NCI-H2029 (cell line): ENCODE results near the gene ZNF440.
A peak's percentile ranks its signal among the peaks of the same experiment; 100 is the strongest.
"Not testable (repeated sequence)": the region's sequence is repeated elsewhere in the genome, so short reads cannot be mapped to it uniquely, and the experiment has no call there.

Experiments
- DNase-seq: peaks from one replicate; lab custom pipeline; 2025; lab: John Stamatoyannopoulos, UW

Gene ZNF440

GRCh38 chr19:11814029-11814699, at the start of gene ZNF440:
Gene ZNF440, plus strand, starts transcription at chr19:11814273. Its CDS starts 175 bp downstream, at chr19:11814448.
- DNase-seq = peak; percentile 86

DNA sequence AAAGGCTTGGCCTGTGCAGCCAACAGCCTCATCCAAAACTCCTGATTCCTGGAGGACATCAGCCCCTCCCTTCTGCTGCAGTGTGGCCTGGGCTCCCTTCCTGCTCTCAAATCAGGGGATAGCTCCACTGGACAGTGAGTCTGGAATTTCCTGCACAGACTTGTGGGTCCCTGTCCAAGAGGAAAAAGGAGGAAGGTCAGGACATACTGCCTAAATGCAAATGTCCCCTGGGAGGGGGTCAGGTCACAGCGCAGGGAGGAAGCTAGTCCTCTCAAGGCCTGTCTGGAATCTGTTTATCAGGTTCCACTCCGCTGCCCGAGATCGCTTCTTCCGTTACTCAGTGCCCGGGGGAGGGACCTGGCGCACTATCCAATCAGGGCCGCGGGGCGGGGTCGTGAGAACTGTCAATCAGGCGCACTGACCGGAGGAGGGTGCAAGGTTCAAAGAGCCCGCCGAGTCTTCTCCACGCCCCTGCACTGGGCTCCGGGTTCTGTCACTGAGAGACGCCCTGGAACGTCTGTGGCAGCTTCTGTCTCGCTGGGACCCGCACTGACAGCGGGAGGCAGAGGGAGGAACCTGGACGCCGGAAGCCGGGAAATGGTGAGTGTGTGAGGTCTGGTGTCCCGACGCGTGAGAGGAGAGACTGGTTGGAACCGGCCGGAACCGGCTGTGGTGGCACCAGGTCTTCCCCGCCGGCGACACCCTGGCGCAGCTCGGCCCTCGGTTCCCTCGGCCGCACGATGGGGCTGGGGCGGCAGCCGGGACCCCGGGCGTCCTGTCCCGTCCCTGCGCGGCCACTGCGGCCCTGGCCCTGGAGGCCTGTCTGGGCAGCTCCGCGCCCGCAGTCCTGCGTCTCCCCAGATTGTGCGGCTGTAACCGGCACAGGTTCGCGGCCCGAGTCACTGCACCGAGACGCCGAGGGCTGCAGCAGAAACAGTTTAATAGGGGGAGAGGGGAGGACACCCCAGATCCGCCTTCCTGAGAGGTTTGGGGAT, 47.2 kb upstream of the ZNF440 start, which contains the start of gene ZNF441:
TSS of gene ZNF441 (plus strand) at position 404 of the 995 bp plus-strand sequence. CDS start at position 598, 194 bp downstream.
- DNase-seq = peak; percentile 94

DNA sequence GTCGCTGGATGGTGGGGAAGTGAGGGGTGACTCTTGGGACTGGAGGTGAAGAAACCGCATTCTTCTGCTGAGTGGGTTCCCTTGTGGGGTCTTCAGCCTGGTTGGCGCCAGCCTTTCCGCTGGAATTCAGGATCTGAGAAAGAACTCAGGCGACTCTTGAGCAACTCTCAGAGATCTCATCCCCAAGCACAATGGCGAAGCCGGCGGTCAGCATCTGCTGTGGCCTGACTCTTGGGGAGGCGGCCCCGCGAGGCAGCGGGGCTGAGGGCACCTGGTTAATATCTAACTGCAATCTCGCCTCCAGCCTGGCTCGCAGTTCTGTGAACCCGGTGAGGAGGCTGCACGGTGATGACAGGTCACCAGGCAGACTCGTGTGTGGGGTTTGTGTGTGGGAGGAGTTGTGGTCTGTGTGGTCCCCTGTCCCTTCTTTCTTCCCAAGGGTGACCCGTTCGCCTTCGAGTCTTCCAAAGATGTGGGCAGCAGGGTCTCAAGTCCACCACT, 46.4 kb upstream of the ZNF440 start:
- no peak for DNase-seq

DNA sequence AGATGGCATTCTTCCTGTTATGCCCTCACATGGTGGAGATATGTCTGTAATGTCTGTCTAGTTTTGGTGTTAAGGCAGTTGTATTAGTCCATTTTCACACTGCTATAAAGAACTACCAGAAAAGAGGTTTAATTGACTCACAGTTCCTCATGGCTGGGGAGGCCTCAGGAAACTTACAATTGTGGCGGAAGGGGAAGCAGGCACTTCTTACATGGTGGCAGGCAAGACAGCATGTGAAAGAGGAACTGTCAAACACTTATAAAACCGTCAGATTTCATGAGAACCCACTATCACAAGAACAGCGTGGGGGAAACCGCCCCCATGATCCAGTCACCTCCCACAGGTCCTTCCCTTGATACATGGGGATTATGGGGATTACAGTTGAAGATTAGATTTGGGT, 44.1 kb upstream of the ZNF440 start:
- DNase-seq = no peak

GRCh38 chr19:11771520-11771919, 42.6 kb upstream of the ZNF440 start:
- not testable (repeated sequence) for DNase-seq

DNA sequence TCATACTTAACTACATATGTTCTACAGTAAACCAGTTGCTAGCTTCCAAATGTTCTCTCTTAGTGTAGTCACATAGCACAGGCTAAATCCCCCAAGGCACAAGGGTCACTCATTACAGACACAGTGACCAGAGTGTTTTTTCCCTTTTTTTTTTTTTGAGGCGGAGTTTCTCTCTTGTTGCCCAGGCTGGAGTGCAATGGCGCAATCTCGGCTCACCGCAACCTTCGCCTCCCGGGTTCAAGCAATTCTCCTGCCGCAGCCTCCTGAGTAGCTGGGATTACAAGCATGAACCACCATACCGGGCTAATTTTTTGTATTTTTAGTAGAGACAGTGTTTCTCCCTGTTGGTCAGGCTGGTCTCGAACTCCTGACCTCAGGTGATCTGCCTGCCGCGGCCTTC, 37.4 kb upstream of the ZNF440 start:
- DNase-seq = not testable (repeated sequence)

DNA sequence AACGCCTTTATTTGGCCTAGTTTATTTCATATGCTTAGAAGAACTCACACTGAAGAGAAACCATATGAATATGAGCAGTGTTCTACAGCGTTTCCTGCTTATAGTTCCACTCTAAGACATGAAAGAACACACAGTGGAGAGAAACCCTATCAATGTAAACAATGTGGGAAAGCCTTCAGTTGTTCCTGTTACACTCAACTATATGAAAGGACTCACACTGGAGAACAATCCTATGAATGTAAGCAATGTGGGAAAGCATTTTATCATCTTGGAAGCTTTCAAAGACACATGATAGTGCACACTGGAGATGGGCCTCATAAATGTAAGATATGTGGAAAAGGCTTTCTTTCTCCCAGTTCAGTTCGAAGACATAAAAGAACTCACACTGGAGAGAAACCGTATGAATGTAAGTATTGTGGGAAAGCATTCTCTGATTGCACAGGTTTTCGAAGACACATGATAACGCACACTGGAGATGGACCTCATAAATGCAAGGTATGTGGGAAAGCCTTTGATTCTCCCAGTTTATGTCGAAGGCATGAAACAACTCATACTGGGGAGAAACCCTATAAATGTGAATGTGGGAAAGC, 33.5 kb upstream of the ZNF440 start:
- DNase-seq = no peak

DNA sequence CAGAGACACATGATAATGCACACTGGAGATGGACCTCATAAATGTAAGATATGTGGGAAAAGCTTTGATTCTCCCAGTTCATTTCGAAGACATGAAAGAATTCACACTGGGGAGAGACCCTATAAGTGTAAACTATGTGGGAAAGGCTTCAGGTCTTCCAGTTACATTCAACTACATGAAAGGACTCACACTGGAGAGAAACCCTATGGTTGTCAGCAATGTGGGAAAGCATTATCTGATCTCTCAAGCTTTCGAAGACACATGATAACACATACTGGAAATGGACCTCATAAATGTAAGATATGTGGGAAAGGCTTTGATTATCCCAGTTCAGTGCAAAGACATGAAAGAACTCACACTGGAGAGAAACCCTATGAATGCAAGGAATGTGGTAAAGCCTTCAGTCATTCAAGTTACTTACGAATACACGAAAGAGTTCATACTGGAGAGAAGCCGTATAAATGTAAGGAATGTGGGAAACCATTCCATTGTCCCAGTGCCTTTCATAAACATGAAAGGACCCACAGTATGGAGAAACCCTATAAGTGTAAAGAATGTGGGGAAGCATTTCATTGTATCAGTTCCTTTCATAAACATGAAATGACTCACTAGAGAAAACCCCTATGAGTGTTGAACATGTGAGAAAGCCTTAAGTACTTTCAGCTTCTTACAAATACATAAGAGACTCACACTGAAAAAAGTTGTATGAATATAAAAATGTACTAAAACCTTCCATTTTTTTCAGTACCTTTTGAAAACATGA, 32.6 kb upstream of the ZNF440 start:
- DNase-seq = no peak

GRCh38 chr19:11783767-11784166, 30.3 kb upstream of the ZNF440 start:
- DNase-seq = no peak

DNA sequence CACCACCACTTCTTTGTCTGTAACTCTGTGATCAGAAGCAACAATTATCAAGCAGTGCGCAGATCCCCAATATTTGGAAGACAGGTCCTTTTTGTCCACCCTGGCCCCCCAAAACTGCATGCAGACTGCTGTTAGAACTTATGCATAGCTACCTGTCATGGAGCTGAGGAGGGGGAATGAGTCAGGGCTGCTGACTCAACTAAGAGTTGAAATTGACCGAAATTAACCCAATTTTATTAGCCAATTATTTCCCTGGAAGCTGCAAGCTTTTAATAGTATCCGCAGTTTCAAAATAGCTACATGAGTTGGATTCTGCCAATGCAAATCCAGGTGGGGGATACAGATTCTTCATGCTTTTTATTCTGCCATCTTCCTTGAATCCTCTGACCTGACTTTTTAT, 29.7 kb upstream of the ZNF440 start:
- no peak for DNase-seq

- no peak for DNase-seq
These were observed 26.5 kb upstream of the ZNF440 start for GRCh38 chr19:11787536-11787935.

DNA sequence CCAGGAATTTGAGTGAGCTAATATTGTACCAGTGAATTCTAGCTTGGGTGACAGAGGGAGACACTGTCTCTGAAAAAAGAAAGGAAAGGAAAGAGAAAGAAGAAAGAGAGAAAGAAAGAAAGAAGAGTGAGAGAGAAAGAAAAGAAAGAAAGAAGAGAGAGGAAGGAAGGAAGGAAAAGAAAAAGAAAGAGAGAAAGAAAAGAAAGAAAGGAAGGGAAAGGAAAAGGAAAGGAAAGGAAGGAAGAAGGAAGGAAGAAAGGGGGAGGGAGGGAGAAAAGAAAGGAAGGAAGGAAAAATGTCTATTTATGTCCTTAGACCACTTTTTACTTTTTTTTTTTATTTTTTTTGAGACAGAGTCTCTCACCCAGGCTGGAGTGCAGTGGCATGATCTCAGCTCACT, 21.1 kb upstream of the ZNF440 start:
- DNase-seq = no peak

DNA sequence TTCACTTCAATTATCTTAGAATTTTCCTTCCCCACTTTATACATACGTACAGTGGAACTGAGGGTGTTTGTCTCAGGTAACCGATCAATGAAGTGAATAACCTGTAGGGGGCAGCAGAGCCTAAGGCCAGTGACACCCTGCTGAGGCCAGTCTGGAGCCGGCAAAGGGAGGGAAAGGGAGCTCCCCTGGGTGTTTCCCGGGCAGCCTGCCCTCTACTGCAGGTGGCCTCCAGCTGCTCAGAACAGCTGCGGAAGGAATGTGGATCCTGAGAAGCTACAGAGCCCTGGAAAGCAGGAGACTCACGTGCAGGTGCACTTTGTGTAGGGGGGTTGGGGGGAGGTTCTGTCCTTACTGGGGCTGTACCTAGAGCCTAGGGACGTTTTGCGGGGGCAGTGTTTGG, 16.6 kb upstream of the ZNF440 start:
- DNase-seq = peak; percentile 95

DNA sequence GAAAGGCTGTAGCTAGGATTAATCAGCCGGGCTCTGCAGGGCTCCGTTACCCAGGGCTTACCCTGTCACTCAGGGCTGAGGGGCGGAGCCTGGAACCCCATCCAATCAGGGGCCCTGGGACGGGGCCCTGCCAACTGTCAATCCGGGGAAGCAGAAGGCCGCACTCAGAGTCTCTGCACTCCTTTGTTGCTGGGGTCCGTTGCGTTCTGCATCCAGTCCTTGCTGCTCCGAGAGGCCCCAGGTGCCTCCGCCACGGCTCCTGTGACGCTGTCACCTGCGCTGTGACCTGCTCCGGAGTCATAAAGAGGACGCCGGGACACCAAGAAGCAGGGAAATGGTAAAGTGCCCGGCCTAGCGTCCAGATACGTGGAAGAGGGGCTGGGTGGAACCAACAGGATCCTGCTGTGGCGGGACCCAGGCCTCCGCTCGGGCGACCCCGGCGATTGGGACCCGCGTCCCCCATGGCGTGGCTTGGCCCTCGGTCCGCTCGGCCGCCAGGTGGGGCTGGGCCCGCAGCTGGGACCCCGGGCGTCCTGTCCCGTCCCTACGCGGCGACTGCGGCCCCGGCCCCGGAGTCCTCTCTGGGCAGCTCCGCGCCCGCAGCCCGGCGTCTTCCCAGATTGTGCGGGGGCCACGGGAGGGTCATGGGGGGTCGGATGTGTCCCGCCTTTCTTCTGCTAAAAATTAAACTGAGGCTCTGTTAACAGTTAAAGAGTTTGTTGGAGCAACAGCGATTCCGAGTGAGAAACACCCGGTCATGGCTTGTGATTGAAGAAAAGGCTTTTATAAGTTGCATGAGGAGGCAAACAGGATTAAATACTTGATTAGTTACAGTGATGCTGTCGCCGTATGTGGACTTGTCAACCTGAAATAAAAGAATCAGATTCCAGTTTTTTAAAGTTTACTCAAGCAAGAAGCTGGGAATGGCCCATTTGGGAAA, 15.4 kb upstream of the ZNF440 start, which contains the start of gene ZNF491:
TSS of gene ZNF491 (plus strand) at position 133 of the 940 bp plus-strand sequence. CDS start 7,431 bp downstream, outside the sequence.
- peak; percentile 88 for DNase-seq

- DNase-seq = no peak
These were observed 7.5 kb upstream of the ZNF440 start for GRCh38 chr19:11806354-11807098.

DNA sequence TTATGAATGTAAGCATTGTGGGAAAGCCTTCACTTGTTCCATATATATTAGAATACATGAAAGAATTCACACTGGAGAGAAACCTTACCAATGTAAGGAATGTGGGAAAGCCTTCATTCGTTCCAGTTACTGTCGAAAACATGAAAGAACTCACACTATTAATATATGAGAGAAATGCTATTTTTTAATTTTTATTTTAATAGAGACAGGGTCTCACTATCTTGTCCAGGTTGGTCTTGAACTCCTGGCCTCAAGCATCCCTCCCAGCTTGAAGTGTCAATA, 7.0 kb upstream of the ZNF440 start:
- no peak for DNase-seq

DNA sequence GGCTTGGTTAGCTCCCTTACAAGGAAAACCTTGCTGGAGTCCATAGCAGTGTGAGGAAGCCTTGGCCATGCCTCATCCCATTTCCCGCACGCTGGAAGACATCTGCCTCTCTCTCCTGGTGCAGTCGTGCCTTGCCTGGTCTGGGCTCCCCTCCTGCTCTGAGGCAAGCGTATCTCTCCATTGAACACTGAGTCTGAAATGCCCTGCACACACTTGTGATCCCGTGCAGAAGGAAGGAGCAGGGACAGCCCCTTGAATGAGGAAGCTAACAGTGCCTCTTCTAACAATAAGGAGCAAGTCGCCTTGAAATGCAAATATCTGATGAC, 407 bp upstream of the ZNF440 start:
- no peak for DNase-seq

DNA sequence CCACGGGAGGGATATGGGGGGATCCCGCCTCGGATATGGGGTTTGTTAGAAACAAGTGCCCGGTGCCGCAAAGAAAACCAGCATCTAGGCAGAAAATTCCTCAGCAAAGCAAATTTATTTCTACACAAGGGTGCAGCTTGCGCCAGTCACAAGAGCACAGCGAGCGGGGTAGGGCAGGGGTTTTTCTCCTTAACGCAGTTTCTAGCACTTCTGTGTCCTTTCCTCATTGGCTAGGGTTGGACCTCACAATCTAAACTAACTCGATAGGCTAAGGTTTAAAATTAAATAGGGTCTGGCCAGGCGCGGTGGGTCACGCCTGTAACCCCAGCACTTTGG, 595 bp downstream of the ZNF440 start:
- DNase-seq = no peak

- DNase-seq = no peak
These were observed 7.5 kb downstream of the ZNF440 start for GRCh38 chr19:11821474-11822109.
